Mammary epithelial cell (primary cell): Measurements from ENCODE around the gene GPR119.

Experiments used
- EZH2 ChIP-seq: IDR thresholded peaks from 2 replicates; pipeline ENCODE4 v1.6.1; 2012; ENCODE audit warnings: low read length, inconsistent platforms, borderline replicate concordance
- TF ChIP-seq, protein P1 (sequence below), 2 donors: IDR thresholded peaks in 1 of 2; conservative IDR thresholded peaks in 1 of 2; 2 replicates each; pipeline ENCODE4 v1.5.1; 2011 to 2012; ENCODE audit warnings: inconsistent platforms in 2 of 2, low read length in 2 of 2, mild to moderate bottlenecking in 2 of 2, control low read depth in 1 of 2, low read depth in 1 of 2; ENCODE audit not compliant: insufficient read depth in 1 of 2; ENCODE audit errors: extremely low read depth in 1 of 2

DNA sequence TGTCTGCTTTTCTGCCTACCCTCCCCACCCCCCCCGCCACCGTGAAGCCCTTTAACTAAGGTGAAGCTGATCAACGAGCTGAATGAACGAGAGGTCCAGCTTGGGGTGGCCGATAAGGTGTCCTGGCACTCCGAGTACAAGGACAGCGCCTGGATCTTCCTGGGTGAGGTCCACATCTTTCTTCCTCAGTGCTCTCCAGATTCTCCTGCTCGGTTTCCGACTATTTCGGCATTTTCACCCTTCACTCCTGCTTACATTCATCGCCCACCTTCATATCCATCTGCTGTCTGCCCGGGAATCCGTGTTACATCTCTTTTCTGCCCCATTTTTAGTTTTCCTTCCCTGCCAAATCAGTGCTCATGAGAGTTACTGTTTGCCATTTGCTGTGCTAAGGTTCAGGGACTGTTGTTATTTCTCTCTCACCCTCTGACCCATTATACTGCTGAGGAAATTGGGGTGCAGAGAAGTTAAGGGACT lies 16.8 kb upstream of the GPR119 start:
- TF ChIP-seq EZH2, result no peak
- TF ChIP-seq, protein P1, sequence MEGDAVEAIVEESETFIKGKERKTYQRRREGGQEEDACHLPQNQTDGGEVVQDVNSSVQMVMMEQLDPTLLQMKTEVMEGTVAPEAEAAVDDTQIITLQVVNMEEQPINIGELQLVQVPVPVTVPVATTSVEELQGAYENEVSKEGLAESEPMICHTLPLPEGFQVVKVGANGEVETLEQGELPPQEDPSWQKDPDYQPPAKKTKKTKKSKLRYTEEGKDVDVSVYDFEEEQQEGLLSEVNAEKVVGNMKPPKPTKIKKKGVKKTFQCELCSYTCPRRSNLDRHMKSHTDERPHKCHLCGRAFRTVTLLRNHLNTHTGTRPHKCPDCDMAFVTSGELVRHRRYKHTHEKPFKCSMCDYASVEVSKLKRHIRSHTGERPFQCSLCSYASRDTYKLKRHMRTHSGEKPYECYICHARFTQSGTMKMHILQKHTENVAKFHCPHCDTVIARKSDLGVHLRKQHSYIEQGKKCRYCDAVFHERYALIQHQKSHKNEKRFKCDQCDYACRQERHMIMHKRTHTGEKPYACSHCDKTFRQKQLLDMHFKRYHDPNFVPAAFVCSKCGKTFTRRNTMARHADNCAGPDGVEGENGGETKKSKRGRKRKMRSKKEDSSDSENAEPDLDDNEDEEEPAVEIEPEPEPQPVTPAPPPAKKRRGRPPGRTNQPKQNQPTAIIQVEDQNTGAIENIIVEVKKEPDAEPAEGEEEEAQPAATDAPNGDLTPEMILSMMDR (conservative IDR thresholded peaks at IDR 0.05 in 1 of 2, IDR thresholded peaks at IDR 0.05 in 1 of 2; ENCODE audit: extremely low read depth in 1 of 2, insufficient read depth in 1 of 2, low read depth in 1 of 2, low read length in 2 of 2), result no peak
